Astrocyte of the cerebellum (primary cell): ENCODE measurements around the gene SUSD6.

Experiments
- DNase-seq: peaks from one replicate; pipeline ENCODE4 v3.0.0-alpha.2; 2011; ENCODE audit warnings: low read depth
- H3K4me3 ChIP-seq: 2 replicates; pipeline ENCODE4 v1.5.1; 2011; ENCODE audit warnings: mild to moderate bottlenecking, low read depth, low read length, moderate library complexity
- CTCF ChIP-seq: IDR thresholded peaks from 2 replicates; pipeline ENCODE4 v1.5.1; 2012; ENCODE audit warnings: low read length, low read depth, moderate library complexity, mild to moderate bottlenecking; ENCODE audit errors: missing control alignments
- in situ Hi-C: cut with HindIII; loops from 2 replicates; pipeline ENCODE4 v1.10.0; 2017; ENCODE audit warnings: low sequenced_read_pairs

The SUSD6 gene

GRCh38 chr14:69703047-69704039, 91.9 kb downstream of the SUSD6 start:
- DNase-seq: no peak
- no peak overlapping the region for H3K4me3 ChIP-seq
- in situ Hi-C loops: loop anchor here (5.0 kb wide), 1 partner anchor 71 kb away; no protein-coding TSS in a partner anchor
- no peak for TF ChIP-seq CTCF

- no peak for DNase-seq
- TF ChIP-seq CTCF: no peak
- no peak overlapping the region for H3K4me3 ChIP-seq
- in situ Hi-C loops: loop anchor here (5.0 kb wide), 1 partner anchor 72 kb away; no protein-coding TSS in a partner anchor
Measured at GRCh38 chr14:69704319-69704718, 92.9 kb downstream of the SUSD6 start.

GRCh38 chr14:69705706-69706105, 94.3 kb downstream of the SUSD6 start:
- no peak for DNase-seq
- H3K4me3 ChIP-seq: no peak overlapping the region
- TF ChIP-seq CTCF: no peak
- in situ Hi-C loops: no loop called here

GRCh38 chr14:69708049-69708448, 96.7 kb downstream of the SUSD6 start:
- in situ Hi-C loops: no loop called here
- DNase-seq: no peak
- H3K4me3 ChIP-seq: no peak overlapping the region
- no peak for TF ChIP-seq CTCF

- H3K4me3 ChIP-seq: no peak overlapping the region
- TF ChIP-seq CTCF: peak; percentile 33
- DNase-seq: no peak
- in situ Hi-C loops: no loop called here
Measured at GRCh38 chr14:69708586-69709560, 97.5 kb downstream of the SUSD6 start.

- no peak overlapping the region for H3K4me3 ChIP-seq
- no peak for DNase-seq
- no peak for TF ChIP-seq CTCF
- in situ Hi-C loops: no loop called here
Measured at GRCh38 chr14:69710378-69710777, 99.0 kb downstream of the SUSD6 start.
